HG03103 (cell line): ENCODE measurements around the gene CLPSL1.

Experiments used
- ATAC-seq: cut with Tn5 transposase; IDR thresholded peaks from one replicate; pipeline ENCODE4 v1.9.1; 2021; ENCODE audit warnings: low read depth; ENCODE audit not compliant: unreplicated experiment

CLPSL1 gene

DNA sequence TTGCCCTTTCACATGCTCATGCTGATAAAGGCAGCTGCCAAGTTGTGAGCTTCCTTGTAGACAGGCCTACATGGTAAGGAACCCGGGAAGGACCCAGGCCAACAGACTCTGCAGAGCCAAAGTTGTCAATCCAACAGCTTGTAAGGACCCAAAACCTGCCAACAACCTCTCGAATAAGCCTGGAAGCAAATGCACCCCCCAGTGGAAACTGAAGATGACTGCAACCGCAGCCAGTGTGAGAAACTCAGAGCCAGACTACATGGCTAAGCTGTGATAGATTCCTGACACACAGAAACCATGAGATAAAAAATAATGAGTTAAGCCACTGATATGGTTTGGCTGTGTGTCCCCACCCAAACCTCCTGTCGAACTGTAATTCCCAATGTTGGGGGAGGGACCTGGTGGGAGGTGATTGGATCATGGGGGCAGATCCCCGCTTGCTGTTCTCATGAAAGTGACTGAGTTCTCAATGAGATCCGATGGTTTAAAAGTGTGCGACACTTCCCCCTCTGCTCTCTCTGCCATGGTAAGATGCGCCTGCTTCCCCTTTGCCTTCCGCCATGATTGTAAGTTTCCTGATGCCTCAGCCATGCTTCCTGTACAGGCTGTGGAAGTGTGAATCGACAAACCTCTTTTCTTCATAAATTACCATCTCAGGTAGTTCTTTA is 23.2 kb upstream of the CLPSL1 start:
- no peak for ATAC-seq

DNA sequence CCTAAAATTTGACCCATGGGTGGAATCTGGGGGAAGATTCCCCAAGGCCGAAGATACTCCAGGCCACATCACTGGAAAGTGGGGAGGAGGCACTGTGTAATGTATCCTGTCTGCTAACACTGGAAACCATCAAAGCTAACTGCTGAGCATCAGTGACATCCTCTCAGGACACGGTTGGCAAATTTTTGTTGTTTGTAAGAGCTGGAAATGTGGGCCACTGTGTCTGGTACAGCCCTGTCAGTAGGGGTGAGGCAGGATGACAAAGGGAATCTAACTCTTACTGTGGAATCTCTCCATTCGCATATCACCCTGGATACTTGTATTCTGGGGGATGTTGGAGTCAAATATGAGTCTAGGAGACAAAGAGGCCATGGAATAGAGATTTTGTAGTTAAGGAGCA is 21.4 kb upstream of the CLPSL1 start:
- no peak for ATAC-seq

DNA sequence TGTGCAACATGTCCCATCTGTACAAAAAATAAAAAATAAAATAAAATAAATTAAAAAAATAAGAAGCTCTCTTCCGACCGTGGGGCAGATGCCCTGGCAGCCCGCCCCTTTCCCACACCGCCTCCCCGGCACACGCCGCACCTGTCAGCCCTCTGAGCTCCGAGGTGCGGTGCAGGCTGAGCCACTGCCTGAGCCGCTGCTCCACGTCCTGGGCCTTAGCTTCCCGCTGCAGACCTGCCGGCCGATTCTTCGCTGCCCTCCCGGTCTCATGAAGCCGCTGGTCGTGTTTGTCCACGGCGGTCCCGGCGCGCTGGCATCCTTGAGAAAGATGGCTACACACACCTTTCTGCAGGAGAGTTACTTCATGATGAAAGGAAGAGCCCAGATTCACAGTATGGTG is 15.1 kb upstream of the CLPSL1 start:
- ATAC-seq, result no peak

DNA sequence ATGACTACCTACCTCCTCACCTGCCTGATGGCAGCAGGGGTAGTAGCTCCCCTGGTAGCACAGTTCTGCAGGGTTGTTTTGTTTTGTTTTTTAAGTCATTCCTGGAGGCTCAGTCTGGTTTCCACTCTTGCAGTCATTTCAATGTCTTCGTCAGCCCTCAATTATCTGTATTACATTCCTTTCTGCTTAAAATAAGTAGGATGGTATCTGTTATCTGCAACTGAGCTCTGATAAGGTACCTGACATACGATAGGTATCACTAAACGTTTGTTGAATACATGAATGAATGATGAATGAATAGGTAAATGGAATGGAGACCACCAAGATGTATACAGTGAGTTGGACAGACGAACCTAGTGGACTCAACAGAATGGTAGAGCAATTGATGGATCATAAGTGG is 11.6 kb upstream of the CLPSL1 start:
- no peak for ATAC-seq

DNA sequence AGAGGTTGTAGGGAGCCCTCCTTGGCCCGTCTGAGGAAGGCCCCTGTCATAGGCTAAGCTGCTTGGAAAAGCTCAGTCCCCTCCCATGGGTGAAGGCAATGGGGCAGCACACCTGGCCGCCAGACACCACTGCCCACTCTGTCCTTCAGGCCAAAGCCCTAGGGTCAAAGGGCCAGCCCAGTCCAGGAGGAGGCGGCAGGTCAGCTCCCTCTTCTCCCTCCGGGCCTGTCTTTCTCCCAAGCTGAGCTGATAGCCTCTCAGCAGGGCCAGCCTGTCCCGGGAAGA is 9.5 kb upstream of the CLPSL1 start:
- no peak for ATAC-seq

DNA sequence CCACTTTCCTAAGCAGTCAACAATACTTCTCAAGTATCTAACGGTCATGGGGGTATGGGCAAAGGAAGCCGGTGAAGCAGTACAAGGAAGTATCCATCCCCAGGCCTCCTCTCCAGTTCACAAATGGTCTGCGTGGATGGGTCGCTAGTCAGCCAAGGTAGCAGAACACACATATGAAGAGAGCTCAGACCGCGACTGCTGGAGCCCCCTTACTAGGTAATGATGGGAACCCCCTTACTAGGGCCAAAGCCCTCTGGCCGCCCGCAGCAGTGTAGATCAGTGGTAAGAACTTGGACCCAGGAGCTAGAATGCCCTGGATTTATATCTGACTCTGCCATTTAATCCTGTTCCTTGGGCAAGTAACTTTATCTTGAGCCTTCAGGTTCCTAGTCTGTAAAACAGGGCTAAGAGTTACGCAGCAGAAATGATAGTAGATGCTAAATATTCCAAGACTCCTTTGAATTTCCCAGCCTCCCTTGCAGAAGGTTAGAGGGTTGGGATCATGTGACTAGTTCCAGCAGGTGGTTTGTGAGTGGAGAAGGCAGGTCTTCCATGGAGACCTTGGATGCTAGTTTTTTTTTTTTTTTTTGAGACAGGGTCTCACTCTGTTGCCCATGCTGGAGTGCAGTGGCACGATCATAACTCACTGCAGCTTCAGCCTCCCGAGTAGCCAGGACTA is 6.6 kb upstream of the CLPSL1 start:
- ATAC-seq, result no peak

DNA sequence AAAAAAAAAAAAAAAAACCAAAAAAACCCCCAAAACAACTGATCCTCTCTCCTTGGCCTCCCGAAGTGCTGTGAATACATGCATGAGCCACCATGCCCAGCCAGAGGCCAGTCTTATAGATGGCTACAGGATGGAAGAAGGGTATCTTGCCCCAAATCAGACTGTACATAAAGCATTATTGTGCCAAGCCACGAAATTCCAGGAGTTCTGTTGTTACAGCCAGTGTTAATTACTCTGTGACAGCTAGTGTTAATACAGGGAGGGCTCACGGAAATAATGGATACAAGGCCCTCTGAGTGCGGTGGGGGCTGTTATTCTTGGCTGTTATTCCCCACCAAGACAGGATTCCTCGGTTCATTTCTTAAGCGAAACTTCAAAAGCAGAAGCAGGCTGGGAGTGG is 5.8 kb upstream of the CLPSL1 start:
- no peak for ATAC-seq

DNA sequence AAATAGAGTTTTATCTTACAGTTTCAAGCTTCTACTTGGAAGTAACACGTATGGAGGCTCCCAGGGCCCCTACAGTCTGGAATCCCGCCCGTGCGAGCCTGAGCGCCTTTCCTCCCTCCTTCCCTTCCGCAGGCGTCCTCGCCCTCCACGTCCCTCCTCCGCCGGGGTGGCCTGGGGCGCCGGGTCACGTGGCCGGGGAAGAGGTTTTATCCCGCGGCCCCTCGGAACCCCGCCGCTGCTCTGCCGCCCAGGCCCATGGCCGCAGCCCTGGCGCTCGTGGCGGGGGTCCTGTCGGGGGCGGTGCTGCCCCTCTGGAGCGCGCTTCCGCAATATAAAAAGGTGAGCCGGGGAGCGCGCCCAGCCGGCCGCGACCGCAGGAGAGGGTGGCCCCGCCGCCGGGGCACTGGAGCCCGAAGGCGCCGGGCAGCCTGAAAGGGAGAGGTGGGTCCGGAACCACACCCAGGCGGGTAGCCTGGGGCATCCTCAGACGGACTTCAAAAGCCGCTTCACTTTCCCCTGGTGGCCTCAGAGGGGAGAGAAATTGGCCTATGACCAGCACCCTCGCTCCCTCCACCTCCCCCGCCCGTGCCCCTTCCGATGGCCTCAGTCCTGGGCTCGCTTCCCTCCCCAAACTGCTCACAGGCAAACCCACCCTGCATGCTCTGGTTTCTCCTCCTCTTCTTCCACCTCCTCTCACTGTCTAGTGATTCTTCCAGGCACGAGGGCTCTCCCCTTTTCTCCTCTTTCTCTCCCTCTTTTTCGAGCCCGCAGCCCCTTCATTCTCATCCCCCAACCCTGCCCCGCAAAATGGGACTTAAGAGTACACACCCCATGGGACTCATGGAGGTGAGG is 4.2 kb upstream of the CLPSL1 start, which contains the start of gene CLPSL2:
TSS of gene CLPSL2 (plus strand) at position 235 of the 852 bp plus-strand sequence. CDS start at position 256, 21 bp downstream.
- ATAC-seq, result no peak

DNA sequence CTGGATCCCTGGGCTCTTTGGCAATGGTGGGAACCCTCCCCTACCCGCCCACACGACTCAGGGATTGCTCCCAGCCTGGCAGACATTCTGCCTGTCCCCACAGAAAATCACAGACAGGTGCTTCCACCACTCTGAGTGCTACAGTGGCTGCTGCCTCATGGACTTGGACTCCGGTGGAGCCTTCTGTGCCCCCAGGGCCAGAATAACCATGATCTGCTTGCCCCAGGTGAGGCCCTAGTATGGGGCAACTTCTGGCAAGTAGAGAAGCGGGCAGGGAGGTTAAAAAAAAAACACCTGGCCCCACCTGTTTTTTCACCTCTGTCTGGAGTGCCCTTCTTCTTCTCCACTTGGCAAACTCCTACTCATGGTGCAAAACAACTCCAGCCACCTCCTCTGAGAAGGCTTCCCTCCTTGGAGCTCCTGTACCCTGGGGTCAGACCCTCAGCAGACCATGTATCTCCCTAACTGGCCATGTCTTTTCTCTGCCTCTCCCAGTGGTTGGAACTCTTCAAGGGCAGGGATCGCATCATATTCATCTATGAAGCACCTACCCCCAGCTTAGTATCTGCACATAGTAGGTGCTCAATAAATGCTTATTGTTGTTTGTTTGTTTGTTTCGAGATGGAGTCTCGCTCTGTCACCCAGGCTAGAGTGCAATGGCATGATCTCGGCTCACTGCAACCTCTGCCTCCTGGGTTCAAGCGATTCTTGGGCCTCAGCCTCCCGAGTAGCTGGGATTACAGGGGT is 3.3 kb upstream of the CLPSL1 start:
- ATAC-seq, result no peak

DNA sequence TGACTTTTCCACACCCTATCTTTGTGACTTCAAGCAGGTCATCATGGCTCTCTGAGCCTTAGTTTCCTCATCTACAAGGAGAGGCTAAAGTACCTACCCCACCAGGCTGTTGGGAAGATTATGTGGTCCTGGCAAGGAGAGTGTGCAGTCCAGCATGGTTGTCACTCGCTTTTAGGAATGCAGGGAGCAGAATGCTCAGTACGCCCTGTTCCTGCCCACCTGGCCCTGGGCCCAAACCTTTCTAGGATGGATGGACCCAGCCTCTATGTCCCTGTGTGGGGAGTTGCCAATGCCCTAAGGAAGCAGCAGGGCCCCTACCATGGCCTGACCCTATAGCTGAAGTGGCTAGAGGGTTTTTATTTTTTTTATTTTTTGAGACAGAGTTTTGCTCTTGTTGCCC is 2.4 kb upstream of the CLPSL1 start:
- no peak for ATAC-seq

DNA sequence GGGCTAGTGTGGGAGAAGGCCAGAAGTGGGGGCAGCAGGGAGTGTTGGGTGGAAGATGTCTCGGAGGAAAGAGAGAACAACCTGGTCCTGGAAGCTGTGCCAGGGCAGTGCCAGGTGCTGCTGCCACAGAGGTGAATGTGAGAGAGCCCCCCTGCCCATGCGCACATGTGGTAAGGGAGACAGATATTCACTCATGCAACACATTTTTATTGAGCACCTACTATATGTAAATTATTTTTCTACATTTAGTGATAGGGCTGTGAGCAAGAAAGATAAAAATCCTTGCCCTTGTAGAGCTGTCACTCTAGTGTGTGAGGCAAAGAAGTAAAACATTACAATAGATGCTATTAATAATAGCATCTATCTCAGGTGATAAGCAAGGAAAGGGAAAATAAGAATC is 471 bp downstream of the CLPSL1 start:
- no peak for ATAC-seq

DNA sequence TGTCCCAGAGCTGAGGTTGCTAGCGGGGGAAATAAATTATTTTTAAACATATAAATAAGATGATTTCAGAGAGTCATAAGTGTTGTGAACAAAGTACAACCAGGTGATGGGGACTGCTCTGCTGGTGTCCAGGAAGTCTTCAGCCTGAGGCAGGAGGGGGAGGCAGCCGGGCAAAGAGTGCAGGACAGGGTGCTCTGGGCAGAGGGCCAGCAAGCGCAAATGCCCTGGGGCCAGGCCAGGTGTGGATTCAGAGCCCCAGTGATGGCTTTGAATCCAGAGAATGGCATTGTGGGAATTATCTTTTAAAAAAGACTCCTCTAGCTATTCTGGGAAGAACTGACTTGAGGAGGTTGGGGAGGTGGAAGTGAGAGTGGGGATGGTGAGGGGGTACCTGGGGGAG is 1.6 kb downstream of the CLPSL1 start:
- ATAC-seq, result no peak

DNA sequence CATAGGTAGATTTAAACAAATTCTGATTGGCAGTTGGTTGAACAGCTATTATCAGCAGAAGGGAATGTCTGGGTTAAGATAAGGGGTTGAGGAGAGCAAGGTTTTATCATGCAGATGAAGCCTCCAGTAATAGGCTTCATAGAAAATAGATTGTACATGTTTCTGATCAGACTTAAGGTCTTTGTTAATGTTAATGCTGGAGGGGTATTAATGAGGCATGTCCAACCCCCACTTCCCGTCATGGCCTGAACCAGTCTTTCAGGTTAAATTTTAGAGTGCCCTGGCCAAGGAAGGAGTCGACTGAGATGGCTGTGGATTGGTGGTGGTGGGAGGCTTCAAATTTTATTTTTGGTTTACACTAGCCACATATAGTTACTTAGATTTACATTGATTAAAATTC is 3.4 kb downstream of the CLPSL1 start:
- no peak for ATAC-seq

DNA sequence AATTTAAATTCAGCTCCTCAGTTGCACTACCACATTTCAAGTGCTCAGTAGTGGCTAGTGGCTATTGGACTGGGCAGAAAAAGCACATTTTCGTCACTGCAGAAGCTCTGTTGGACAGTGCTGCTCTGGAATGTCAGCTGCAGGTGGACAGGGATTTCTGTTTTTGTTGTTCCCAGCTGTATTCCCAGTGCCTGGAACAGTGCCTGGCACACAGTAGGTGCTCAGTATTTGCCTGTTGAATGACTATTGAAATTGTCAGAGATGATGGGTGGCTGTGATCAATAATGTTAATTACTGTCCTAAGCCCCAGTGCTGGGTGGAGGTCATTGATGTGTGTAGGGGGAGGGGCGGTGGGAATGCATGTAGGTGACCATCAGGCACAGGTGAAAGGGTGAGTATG is 5.5 kb downstream of the CLPSL1 start:
- ATAC-seq, result no peak

DNA sequence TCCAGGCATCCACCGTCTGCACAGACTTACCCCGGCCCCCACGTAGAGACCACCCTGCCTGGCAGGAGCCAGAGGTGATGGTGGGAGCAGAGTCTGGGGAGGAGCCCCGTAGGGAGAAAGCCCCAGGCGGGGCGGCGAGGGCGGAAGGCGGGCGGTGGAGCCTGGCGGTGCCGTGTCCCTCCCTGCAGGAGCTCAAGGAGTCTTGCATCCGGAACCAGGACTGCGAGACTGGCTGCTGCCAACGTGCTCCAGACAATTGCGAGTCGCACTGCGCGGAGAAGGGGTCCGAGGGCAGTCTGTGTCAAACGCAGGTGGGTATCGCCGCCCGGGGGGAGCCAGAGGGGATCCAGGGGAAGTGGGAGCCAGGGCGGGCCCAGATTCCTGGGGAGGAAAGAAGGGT is 6.0 kb downstream of the CLPSL1 start:
- no peak for ATAC-seq

DNA sequence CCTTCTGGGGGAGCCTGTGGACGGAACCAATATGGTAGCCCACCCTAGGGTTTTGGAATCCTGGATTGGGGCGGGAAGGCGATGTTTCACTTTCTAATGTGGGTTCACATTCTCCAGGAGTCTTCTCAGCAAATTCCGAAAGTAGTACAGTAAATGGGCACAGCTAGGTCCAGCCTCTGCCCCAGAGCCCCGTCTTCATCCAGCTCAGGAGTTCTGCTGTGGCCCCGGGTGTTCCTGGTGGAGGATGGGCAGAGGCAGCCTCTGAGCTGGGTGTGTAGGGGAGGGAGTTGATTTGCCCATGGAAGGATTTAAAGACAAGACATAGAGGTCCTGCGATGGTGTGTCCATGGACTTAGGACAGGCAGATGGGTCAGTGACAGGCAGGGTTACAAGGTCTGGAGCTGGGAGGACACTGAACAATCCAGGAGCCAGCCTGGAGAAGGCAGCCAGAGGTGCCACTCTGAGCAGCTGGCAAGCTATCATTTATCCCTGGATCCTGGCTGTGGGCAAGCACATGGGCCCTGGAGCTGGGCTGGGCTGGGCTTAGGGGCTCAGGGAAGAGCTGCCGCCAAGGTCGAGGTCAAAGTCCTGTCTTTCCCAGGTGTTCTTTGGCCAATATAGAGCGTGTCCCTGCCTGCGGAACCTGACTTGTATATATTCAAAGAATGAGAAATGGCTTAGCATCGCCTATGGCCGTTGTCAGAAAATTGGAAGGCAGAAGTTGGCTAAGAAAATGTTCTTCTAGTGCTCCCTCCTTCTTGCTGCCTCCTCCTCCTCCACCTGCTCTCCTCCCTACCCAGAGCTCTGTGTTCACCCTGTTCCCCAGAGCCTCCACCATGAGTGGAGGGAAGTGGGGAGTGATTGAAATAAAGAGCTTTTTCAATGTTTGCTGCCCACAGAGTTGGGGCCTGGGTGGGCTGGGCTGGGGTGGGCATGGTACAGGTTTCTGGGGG is 6.7 kb downstream of the CLPSL1 start:
- ATAC-seq, result no peak

DNA sequence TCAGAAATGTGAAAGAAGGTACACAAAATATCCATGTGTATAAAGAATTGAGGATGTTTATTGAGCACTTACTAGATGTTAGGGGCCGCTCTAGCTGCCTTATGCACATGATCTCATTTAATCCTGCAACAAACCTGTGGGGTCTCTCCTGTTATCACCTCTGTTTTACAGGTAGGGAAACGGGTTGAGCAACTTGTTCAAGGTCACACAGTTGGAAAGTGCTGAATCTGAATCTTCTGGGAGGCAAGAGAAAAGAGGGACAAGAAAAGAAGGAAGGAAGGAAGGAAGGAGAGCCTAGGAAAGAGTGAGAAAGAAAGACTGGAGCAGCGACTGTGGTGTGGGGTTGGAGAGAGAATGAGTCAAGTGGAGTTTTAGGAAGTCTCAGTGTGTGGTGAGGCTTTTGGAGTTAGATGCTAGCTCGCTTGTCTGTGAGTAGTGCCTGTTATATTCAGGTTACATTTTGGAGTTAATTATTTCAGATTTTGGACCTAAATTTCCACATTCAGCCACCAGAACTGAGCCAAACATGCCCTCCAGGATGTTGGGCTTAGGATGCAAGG is 7.7 kb downstream of the CLPSL1 start:
- no peak for ATAC-seq

DNA sequence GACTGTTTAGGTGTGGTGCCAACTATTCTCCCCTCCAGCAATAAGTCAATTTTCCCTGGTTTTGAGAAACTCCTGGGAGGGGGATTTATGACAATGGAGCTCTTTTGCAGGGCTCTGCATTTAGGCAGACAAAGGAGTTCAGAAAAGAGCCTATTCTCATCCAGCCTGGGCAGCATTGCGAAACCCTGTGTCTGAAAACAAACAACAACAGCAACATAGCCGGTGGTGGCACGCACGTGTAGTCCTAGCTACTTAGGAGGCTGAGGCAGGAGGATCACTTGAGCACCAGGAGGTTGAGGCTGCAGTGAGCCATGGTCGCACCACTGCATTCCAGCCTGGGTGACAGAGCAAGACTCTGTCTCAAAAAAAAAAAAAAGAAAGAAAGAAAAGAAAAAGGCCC is 9.9 kb downstream of the CLPSL1 start:
- no peak for ATAC-seq

DNA sequence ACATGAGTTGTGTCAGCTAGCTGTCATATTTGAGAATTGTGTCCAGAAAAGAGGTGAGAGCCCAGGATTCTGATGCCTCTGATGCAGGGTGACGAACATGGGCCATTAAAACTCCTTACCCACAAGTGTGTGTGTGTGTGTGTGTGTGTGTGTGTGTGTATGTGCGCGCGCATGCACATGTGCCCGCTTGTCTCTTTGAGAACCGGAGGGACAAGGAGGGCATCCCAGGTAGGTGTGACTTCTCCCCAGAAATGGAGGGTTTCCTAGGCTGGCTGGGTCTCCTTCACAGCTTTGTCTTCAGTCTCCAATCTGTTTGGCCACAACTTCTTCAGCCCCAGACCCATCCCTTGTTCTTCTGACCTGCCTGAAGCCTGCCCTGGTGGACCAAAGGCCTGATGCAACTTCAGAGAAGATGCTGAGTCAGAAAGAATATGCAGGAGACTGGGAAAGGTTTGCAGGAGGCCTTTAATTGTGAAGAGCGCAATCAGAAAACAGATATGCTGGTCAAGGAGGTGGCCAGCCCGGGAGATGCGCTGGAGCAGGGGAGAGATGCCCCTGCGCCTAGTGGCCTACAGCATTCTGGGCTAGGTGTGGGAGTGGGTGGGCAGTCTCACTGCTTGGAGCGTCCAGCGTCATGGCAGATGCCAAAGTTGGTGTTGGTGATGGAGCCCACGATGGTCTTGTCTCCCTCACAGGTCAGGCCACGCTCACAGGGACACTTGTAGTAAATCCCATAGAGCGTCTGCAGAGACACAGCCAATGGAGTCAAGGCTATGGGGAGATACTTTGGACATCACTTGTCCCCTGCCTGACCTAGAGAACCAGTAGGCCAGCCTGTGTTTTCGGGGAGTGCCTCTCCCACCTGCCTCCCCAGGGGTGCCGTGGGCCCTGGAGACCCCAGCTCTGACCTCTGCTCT is 14.0 kb downstream of the CLPSL1 start:
- ATAC-seq, result no peak
